Stomach (tissue), 4 donors: Measurements from ENCODE around the gene RPL39L.

ENCODE experiments used
- CTCF ChIP-seq, 7 experiments: fragments of 450-650 bp in 4 of 7; fragments of 200-600 bp in 3 of 7; sonication (generic) in 3 of 7; IDR thresholded peaks; one replicate each; pipeline ENCODE4 v1.5.1; 2016 to 2019; ENCODE audit warnings: antibody characterized with exemption in 7 of 7, control low read depth in 2 of 7, mild to moderate bottlenecking in 1 of 7
- EP300 ChIP-seq: sonication (generic); formaldehyde crosslinking; IDR thresholded peaks from one replicate; pipeline ENCODE4 v1.6.1; 2017; ENCODE audit warnings: antibody characterized with exemption
- POLR2A ChIP-seq, 4 donors: fragments of 450-650 bp; IDR thresholded peaks; one replicate each; pipeline ENCODE4 v1.6.1; 2016; ENCODE audit warnings: antibody characterized with exemption in 4 of 4, control low read depth in 2 of 4, mild to moderate bottlenecking in 1 of 4, moderate library complexity in 1 of 4

DNA sequence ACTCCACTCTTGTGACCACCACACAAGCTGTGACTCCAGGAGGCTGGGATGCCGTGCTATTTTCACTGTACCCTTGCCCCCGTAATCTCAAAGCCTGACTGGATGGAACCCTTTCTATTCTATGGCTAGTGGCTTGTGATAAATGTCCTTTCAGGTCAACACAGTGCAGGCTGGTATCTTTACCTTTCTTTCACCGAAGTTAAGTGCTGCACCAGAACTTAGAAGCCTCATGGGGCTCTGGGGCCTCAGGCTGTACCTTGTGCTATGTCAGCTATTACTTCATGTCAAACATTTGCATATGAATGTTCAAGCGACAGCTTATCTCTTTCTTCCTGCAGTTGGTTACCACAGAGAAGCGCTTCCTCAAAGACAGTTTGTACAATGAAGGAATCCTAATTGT, 66.8 kb downstream of the RPL39L start:
- TF ChIP-seq CTCF (IDR thresholded peaks at IDR 0.05) (no peak), POLR2A (IDR thresholded peaks at IDR 0.05) (no peak), EP300 (no peak)
